Measurements from ENCODE around the gene RBBP8NL.

DNA sequence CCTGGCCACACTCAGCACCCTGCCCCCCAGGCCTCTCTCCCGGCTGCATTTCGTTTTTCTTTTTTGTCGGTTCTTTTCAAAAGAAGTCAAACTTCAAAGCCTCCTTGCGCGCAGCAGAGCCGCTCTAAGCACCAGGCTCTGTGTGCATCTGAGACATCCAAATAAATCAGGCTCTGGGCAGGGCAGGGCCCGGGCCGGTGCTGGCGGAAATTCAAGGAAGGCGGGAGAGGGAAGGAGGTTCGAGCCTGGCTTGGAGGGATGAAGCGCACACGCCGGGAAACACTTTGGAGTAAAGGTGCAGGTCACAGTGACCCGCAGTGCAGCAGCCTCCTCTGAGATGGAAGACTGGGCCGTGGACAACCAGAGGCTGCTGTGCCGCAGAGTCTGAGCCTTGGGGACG lies 42.7 kb upstream of the RBBP8NL start:
- TF ChIP-seq EZH2 (IDR thresholded peaks at IDR 0.05; ENCODE audit: low read length) (no peak), CTCF (optimal IDR thresholded peaks at IDR 0.05 in 1 of 3, IDR thresholded peaks at IDR 0.05 in 1 of 3, conservative IDR thresholded peaks at IDR 0.05 in 1 of 3; ENCODE audit: extremely low read depth in 1 of 3, insufficient read depth in 2 of 3, low read length in 3 of 3) (no peak)
